ACC112 (cell line): ENCODE data around the gene PHF21B.

Experiments used
- H2AFZ ChIP-seq: fragments of 200-600 bp; sonication (generic); one replicate; pipeline ENCODE4 v1.6.0; 2017; ENCODE audit warnings: antibody characterized with exemption, low read length; ENCODE audit not compliant: unreplicated experiment
- H3K27ac ChIP-seq: fragments of 200-600 bp; sonication (generic); 2 replicates; pipeline ENCODE4 v1.5.1; 2014; ENCODE audit warnings: low read depth, mild to moderate bottlenecking, antibody characterized with exemption, low read length, moderate library complexity
- H3K27me3 ChIP-seq: fragments of 200-600 bp; sonication (generic); 2 replicates; pipeline ENCODE4 v1.6.1; 2014; ENCODE audit warnings: mild to moderate bottlenecking, antibody characterized with exemption, low read length, moderate library complexity, mixed read lengths; ENCODE audit not compliant: insufficient read depth
- H3K36me3 ChIP-seq: fragments of 200-600 bp; sonication (generic); 2 replicates; pipeline ENCODE4 v1.6.1; 2016; ENCODE audit warnings: mild to moderate bottlenecking, antibody characterized with exemption, low read length, moderate library complexity, mixed read lengths; ENCODE audit not compliant: insufficient read depth
- H3K4me1 ChIP-seq: fragments of 200-600 bp; sonication (generic); one replicate; pipeline ENCODE4 v1.6.1; 2016; ENCODE audit warnings: low read length, mixed read lengths; ENCODE audit not compliant: insufficient read depth, unreplicated experiment, control insufficient read depth
- H3K4me3 ChIP-seq: fragments of 200-600 bp; sonication (generic); 2 replicates; pipeline ENCODE4 v1.5.1; 2014; ENCODE audit warnings: mild to moderate bottlenecking, low read depth, low read length
- H3K79me2 ChIP-seq: fragments of 200-600 bp; sonication (generic); one replicate; pipeline ENCODE4 v1.6.0; 2016; ENCODE audit warnings: low read length; ENCODE audit not compliant: control insufficient read depth, unreplicated experiment, insufficient read depth

PHF21B gene

DNA sequence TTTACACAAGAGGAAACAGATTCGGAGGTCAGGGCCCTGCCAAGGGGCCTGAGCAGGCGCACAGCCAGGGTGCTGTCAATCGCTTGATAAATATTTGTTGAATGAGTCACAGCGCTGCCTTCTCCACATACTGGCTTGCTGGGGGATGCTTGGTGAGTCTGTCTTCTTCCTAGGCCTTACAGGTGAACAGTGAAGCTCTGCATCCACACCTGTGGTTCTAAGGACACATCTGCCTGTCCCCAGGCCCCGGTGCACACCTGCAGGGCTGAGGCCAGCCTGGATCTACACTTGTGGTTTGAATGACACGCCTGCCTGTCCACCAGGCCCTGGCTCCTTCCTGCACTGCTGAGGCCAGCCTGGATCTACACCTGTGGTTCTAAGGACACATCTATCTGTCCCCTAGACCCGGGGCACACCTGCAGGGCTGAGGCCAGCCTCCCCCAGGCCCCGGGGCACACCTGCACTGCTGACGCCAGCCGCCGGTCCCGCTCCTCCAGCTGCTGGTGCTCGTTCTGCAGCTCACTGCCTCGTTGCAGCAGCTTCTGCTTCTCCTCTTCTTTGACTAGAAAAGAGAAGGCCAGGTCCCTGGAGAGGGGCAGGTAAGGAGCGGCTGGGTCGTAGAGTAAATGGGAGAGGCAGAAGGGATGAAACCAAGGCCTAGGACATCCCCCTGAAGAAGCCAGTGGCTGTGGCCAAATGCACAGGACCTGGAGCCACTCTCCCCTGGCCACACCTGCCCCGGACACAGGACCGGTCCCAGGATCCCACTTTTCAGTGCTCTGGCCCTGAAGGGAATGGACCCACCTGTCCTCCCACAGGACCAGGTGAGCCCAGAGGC lies 124.6 kb downstream of the PHF21B start:
- Histone ChIP-seq H3K36me3 (no peaks in the 10 kb centered on the region), H2AFZ (no peak overlapping the region)

DNA sequence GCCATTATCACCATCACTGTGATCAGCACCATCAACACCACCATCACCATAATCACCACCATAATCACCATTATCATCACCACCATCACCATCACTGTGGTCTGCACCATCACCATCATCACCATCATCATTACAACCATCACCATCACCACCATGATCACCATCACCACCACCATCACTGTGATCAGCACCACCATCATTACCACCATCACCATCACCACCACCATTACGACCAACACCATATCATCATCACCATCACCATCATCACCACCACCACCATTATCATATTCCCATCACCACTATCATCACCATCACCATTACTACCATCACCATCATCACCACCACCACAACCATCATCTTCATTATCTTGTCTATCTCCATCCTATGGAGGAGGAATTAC lies 125.2 kb downstream of the PHF21B start:
- no peaks in the 10 kb centered on the region for H3K27me3 ChIP-seq
- H3K36me3 ChIP-seq = no peaks in the 10 kb centered on the region
- H3K27ac ChIP-seq = no peak overlapping the region
- no peaks in the 10 kb centered on the region for H3K79me2 ChIP-seq
- H3K4me3 ChIP-seq = no peak overlapping the region
- no peak overlapping the region for H2AFZ ChIP-seq
- no peaks in the 10 kb centered on the region for H3K4me1 ChIP-seq

More for the DNA sequence above, 124.6 kb downstream of the PHF21B start:
- Histone ChIP-seq H3K4me1 (no peaks in the 10 kb centered on the region), H3K4me3 (no peak overlapping the region), H3K27me3 (no peaks in the 10 kb centered on the region), H3K79me2 (no peaks in the 10 kb centered on the region), H3K27ac (no peak overlapping the region)

DNA sequence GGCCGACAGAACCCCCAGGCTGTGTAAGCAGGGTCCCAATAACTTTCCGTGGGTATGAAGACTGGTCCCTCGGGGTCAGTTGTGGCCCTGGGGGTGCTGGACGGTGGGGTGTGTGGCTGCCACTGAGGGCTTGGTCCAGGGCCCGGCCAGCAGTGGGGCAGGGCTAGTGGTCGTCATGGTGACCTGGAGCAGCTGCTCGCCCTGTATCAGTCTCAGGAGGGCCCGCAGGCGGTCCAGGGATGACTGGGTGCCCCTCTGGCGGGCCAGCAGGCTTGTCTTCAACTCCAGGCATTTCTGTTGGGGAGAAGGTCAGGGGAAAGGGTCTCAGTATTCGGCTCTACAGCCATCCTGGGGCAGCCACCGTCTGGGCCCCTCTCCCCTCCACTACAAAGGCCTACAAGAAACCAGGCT lies 126.8 kb downstream of the PHF21B start:
- Histone ChIP-seq H3K27me3 (no peaks in the 10 kb centered on the region), H3K4me3 (no peak overlapping the region)

DNA sequence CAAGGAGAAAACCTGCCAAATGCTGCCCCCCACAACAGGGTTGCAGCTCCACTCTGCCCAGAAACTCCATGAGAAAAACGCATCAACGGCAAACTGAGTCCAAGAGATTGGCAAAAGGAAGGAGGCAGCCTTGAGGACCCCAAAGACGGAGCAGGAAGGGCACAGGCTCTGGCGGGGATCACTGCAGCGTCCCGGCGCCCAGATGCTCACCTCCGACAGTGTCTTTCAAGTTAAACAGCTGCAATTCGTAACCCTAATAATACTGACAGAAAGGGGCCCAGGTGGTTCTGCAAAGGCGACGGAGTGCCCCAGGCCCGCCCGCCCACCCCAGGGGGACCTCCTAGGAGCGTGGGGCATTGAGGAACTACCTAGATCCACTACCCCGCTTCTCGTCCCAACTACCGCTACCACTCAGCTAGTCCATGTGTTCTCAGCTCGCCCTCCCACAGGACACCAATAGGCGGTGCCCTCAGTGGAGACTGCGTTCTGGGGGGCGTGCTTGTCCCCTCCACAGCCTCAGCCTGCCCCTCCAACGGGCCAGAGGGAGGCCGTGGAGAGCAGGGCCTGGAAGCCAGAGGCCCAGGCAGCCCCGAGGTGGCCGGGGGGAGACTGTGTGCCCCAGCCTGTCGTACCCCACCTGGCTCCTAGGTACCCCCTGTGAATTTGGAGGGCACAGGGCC lies 127.4 kb downstream of the PHF21B start:
- Histone ChIP-seq H3K36me3 (no peaks in the 10 kb centered on the region), H3K4me3 (no peak overlapping the region), H3K79me2 (no peaks in the 10 kb centered on the region), H3K27me3 (no peaks in the 10 kb centered on the region), H3K4me1 (no peaks in the 10 kb centered on the region), H2AFZ (no peak overlapping the region), H3K27ac (no peak overlapping the region)

More for the DNA sequence above, 126.8 kb downstream of the PHF21B start:
- Histone ChIP-seq H3K27ac (no peak overlapping the region), H3K79me2 (no peaks in the 10 kb centered on the region), H3K36me3 (no peaks in the 10 kb centered on the region), H3K4me1 (no peaks in the 10 kb centered on the region), H2AFZ (no peak overlapping the region)

DNA sequence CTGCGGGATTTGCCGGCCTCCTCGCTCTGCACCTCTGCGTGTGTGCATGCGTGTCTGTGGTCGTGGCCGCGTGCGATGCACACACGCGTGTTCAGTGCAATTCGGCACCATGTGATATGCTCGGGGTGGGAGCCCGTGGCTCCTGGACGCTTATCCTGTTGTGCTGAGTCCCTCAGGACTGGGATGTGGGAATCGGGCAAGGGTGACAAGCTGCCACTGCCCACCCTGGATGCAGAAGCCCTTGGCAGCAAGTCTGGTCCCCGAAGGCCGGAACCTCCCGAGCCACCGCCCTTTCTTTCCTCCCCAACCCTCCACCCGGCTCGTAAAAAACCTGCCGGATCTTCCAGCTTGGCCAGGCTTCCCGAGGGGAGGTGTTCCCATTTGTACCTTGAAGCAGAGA lies 128.2 kb downstream of the PHF21B start:
- H3K27me3 ChIP-seq = no peaks in the 10 kb centered on the region
- no peak overlapping the region for H3K4me3 ChIP-seq
- no peak overlapping the region for H2AFZ ChIP-seq
- no peak overlapping the region for H3K27ac ChIP-seq
- H3K36me3 ChIP-seq = no peaks in the 10 kb centered on the region
- no peaks in the 10 kb centered on the region for H3K4me1 ChIP-seq
- H3K79me2 ChIP-seq = no peaks in the 10 kb centered on the region

DNA sequence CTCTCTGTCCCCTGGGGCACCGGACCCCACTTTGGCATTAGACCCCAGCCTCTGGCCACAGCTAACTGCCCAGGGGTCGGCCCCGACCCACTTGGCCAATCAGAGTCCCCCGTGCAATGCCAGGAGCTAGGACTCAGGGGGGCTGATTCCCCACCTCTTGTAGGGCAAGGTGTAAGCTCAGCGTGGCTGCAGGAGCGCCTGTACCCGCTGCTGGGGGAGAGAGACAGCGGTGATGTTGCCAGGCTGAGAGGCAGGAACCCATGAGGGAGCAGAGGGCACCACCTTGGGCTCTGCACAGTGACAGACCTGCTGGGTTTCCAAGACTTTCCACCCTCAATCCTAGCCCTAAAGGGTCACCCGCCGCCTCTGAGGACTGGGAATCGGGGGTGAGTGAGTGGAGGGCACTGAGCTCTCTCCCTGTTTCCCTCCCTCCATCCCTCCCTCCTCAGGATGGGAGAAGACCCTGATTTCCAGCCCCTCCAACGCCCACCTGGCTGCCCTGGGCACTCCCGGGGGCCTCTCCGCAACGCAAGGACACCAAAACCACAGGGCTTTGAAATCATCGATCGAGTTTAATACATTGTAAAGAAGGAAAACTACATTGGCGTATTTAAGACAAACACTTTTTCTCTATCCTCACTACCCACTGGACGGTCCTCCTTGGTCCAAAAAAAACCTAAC lies 129.1 kb downstream of the PHF21B start:
- Histone ChIP-seq H2AFZ (no peak overlapping the region), H3K27ac (no peak overlapping the region), H3K4me1 (no peaks in the 10 kb centered on the region), H3K27me3 (no peaks in the 10 kb centered on the region), H3K36me3 (no peaks in the 10 kb centered on the region), H3K4me3 (no peak overlapping the region), H3K79me2 (no peaks in the 10 kb centered on the region)

DNA sequence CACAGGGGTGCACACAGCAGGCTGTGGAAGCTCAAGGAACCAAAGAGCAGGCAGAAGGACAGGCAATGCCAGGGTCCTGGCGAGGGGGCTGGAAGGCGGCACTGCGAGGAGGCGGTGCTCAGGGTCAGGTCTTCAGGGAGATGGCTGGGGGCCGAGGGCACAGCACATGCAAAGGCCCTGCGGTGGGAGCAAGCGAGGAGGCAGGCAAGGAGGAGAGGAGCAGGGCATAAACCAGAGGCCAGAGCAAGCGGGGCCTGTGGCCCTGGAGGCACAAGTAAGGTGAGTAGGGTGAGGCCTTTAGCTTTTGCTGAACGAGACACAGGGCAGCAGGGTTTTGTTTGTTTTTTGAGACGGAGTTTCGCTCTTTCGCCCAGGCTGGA lies 130.5 kb downstream of the PHF21B start:
- Histone ChIP-seq H2AFZ (no peak overlapping the region), H3K79me2 (no peaks in the 10 kb centered on the region), H3K36me3 (no peaks in the 10 kb centered on the region), H3K4me3 (no peak overlapping the region), H3K27me3 (no peaks in the 10 kb centered on the region), H3K27ac (no peak overlapping the region), H3K4me1 (no peaks in the 10 kb centered on the region)

DNA sequence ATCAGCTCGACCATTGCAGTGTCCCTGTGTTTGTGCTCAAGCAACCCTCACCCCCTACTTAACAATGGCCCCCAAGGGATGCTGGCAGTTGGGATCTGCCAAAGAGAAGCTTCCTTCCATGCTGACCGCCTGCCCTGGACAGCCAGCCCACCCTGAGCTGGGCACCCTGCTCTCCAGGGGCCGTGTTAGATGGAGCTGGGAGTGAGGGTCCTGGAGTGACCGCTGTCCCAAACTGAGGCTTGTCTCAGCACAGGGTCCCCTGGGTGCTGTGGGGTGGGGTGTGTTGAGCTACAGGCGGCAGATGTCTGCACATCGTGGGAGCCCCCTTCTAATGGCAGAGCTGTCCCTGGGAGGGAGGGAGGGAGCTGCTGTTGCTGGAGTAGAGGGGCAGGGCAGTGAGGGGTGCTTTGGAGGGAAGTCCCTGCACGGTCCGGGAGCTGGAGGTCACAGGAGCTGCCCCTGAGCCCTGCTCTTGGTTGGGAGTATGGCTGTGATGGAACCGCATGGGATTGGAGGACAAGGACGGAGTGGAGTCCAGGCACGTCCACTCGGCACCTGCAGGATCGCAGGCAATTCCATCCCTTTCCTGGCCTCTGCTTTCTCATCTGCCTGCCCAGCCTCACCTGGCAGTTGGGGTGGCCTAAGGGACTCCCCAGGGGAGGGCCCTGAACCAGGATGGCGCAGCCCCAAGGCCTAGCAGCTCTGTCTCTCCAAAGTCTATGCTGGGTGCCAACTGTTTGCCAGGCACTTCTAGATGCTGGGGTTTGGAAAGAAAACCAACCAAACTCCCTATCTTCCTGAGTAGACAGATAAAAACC lies 131.1 kb downstream of the PHF21B start:
- no peaks in the 10 kb centered on the region for H3K79me2 ChIP-seq
- no peaks in the 10 kb centered on the region for H3K27me3 ChIP-seq
- H2AFZ ChIP-seq = no peak overlapping the region
- H3K4me1 ChIP-seq = no peaks in the 10 kb centered on the region
- no peaks in the 10 kb centered on the region for H3K36me3 ChIP-seq
- H3K27ac ChIP-seq = no peak overlapping the region
- H3K4me3 ChIP-seq = no peak overlapping the region

DNA sequence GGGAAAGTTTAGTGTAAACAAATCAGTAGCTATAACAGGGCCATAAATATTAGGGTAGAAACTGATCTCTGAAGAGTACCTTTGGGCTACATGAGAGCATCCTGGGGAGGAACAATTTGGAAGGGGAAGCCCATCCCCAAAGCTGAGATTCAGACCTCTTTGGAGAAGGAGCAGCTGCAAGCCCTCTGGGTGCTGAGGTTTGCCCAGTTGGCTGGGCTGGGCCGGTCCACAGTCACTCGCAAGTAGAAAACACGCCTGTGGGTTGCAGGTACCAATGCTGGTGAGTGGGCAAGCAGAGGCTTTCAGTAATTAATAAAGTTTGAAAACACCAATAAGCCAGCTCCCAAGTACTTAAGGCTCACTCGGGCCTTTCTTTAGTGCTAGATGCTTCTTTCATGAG lies 132.9 kb downstream of the PHF21B start:
- Histone ChIP-seq H3K27me3 (no peaks in the 10 kb centered on the region), H3K4me3 (no peak overlapping the region), H3K36me3 (no peaks in the 10 kb centered on the region), H3K4me1 (no peaks in the 10 kb centered on the region), H3K27ac (no peak overlapping the region), H2AFZ (no peak overlapping the region), H3K79me2 (no peaks in the 10 kb centered on the region)

DNA sequence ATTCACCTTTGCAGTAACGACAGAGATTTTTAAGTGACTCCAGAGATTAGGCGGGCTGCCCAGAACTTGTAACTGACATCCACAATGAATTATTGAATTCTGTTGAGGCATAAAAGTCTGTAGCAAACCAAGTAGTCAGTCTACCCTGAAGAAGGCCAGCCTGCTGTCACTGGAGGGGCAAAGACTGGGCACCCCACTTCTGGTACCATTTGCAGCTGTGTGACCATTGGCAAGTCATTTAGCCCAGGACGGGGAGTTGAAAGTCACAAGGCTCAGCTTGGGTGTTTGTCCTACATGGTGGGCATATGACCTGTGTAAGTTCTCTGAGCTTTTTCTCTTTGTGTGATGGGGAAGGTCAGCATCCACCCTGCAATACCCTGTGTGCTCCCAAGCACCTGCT lies 138.0 kb downstream of the PHF21B start:
- Histone ChIP-seq H3K36me3 (no peaks in the 10 kb centered on the region), H2AFZ (no peak overlapping the region), H3K27me3 (no peaks in the 10 kb centered on the region), H3K27ac (no peak overlapping the region), H3K4me3 (no peak overlapping the region), H3K4me1 (no peaks in the 10 kb centered on the region), H3K79me2 (no peaks in the 10 kb centered on the region)
